ENCODE measurements around the gene POLR2E. TPM values are rescaled to one million over a fixed set of nuclear protein-coding genes. Genes with fewer than 3 reads are reported as not detected.

Gene POLR2E
- total RNA-seq, 1 donor from 2014 or later = 156 TPM

- no peaks in the 10 kb centered on the region for H3K9me3 Mint-ChIP-seq (ENCODE audit: unreplicated experiment)
- peak overlapping the region; percentile 89 for H3K27ac Mint-ChIP-seq (ENCODE audit: unreplicated experiment)
- H3K4me1 Mint-ChIP-seq (ENCODE audit: unreplicated experiment) = peaks cover 49% of the 10 kb centered on the region
- peaks cover 15% of the 10 kb centered on the region for H3K36me3 Mint-ChIP-seq (ENCODE audit: unreplicated experiment)
- no peak overlapping the region for H3K4me3 Mint-ChIP-seq (ENCODE audit: unreplicated experiment)
- no peak for TF ChIP-seq CTCF (IDR thresholded peaks at IDR 0.05)
- no peaks in the 10 kb centered on the region for H3K27me3 Mint-ChIP-seq (ENCODE audit: unreplicated experiment)
- DNase-seq (ENCODE audit: extremely low spot score, unreplicated experiment) = no peak
These were observed 56.1 kb downstream of the POLR2E start for GRCh38 chr19:1038978-1039645.

- H3K36me3 Mint-ChIP-seq (ENCODE audit: unreplicated experiment) = peaks cover 17% of the 10 kb centered on the region
- H3K27me3 Mint-ChIP-seq (ENCODE audit: unreplicated experiment) = no peaks in the 10 kb centered on the region
- TF ChIP-seq CTCF (IDR thresholded peaks at IDR 0.05) = no peak
- no peak for DNase-seq (ENCODE audit: extremely low spot score, unreplicated experiment)
- H3K27ac Mint-ChIP-seq (ENCODE audit: unreplicated experiment) = peak overlapping the region; percentile 89
- peaks cover 51% of the 10 kb centered on the region for H3K4me1 Mint-ChIP-seq (ENCODE audit: unreplicated experiment)
- no peaks in the 10 kb centered on the region for H3K9me3 Mint-ChIP-seq (ENCODE audit: unreplicated experiment)
- peak overlapping the region; percentile 19 for H3K4me3 Mint-ChIP-seq (ENCODE audit: unreplicated experiment)
These were observed 57.5 kb downstream of the POLR2E start for GRCh38 chr19:1037621-1038064.

Other genes with a start within 250 kb of the POLR2E start
- gene ELANE, start 243.1 kb downstream of the POLR2E start, total RNA-seq = 1.1 and 1.2 TPM in 2 replicates
- 162 and 179 TPM in 2 replicates for gene CFD, start 235.7 kb downstream of the POLR2E start, total RNA-seq
- 69.3 and 72.3 TPM in 2 replicates for gene MED16, start 202.2 kb downstream of the POLR2E start, total RNA-seq
- not detected in 2 replicates for gene RNU6-9, start 201.9 kb downstream of the POLR2E start, total RNA-seq
- gene R3HDM4, start 182.2 kb downstream of the POLR2E start, total RNA-seq = 61.1 and 63.5 TPM in 2 replicates
- 0.47 and 1.7 TPM in 2 replicates for gene KISS1R, start 178.0 kb downstream of the POLR2E start, total RNA-seq
- gene ARID3A, start 169.3 kb downstream of the POLR2E start, total RNA-seq = 16.8 and 17.0 TPM in 2 replicates
- gene WDR18, start 111.0 kb downstream of the POLR2E start, total RNA-seq = 60.2 and 61.2 TPM in 2 replicates
- 0.46 TPM in 1 of 2 replicates, not detected in the other for gene GRIN3B, start 95.0 kb downstream of the POLR2E start, total RNA-seq
- gene TMEM259, start 74.3 kb downstream of the POLR2E start, total RNA-seq = 149 and 157 TPM in 2 replicates
- gene RNU6-2, start 73.9 kb downstream of the POLR2E start, total RNA-seq = not detected in 2 replicates
- 318 and 327 TPM in 2 replicates for gene CNN2, start 68.8 kb downstream of the POLR2E start, total RNA-seq
- gene ABCA7, start 55.3 kb downstream of the POLR2E start, total RNA-seq = 16.7 and 17.8 TPM in 2 replicates
- gene ARHGAP45, start 28.2 kb downstream of the POLR2E start, total RNA-seq = 0.67 and 0.99 TPM in 2 replicates
- gene GPX4, start 8.6 kb upstream of the POLR2E start, total RNA-seq = 349 and 354 TPM in 2 replicates
- gene SBNO2, start 78.9 kb upstream of the POLR2E start, total RNA-seq = 57.1 and 61.6 TPM in 2 replicates
- 60.8 and 61.3 TPM in 2 replicates for gene STK11, start 110.4 kb upstream of the POLR2E start, total RNA-seq
- gene CBARP, start 142.6 kb upstream of the POLR2E start, total RNA-seq = 6.9 and 7.0 TPM in 2 replicates
- 167 and 172 TPM in 2 replicates for gene ATP5F1D, start 146.4 kb upstream of the POLR2E start, total RNA-seq
- gene MIDN, start 153.2 kb upstream of the POLR2E start, total RNA-seq = 98.1 and 103 TPM in 2 replicates
- gene CIRBP, start 174.0 kb upstream of the POLR2E start, total RNA-seq = 401 and 408 TPM in 2 replicates
- 35.3 and 35.8 TPM in 2 replicates for gene FAM174C, start 180.2 kb upstream of the POLR2E start, total RNA-seq
- 3.8 and 4.2 TPM in 2 replicates for gene EFNA2, start 190.5 kb upstream of the POLR2E start, total RNA-seq

Data from osteocyte (in vitro differentiated cells).